Vagina (tissue), 2 donors: Measurements from ENCODE around the gene SYNPO2L. TPM values are rescaled to one million over a fixed set of nuclear protein-coding genes. Genes with fewer than 3 reads are reported as not detected.

Experiments used
- DNase-seq, 2 donors: peaks; one replicate each; pipeline ENCODE4 v3.0.0-alpha.2; 2017; ENCODE audit errors: extremely low spot score in 2 of 2
- H3K27ac ChIP-seq: fragments of 200-600 bp; sonication (generic); one replicate; pipeline ENCODE4 v1.5.1; 2019
- H3K27me3 ChIP-seq: fragments of 200-600 bp; sonication (generic); one replicate; pipeline ENCODE4 v1.5.1; 2019
- H3K36me3 ChIP-seq, 2 donors: fragments of 200-600 bp; sonication (generic); one replicate each; pipeline ENCODE4 v1.5.1; 2017 to 2019
- H3K4me1 ChIP-seq: fragments of 200-600 bp; sonication (generic); one replicate; pipeline ENCODE4 v1.5.1; 2019
- H3K4me3 ChIP-seq, 2 donors: fragments of 200-600 bp; sonication (generic); 1 replicate in 1 of 2; 2 replicates in 1 of 2; pipeline ENCODE4 v1.5.1; 2016 to 2019
- H3K9me3 ChIP-seq: fragments of 200-600 bp; sonication (generic); one replicate; pipeline ENCODE4 v1.5.1; 2019
- CTCF ChIP-seq, 3 experiments: fragments of 450-650 bp in 2 of 3; fragments of 200-600 bp in 1 of 3; sonication (generic) in 1 of 3; IDR thresholded peaks; one replicate each; pipeline ENCODE4 v1.5.1; 2017 to 2019; ENCODE audit warnings: antibody characterized with exemption in 3 of 3, mild to moderate bottlenecking in 2 of 3, moderate library complexity in 2 of 3
- POLR2A ChIP-seq, 2 donors: fragments of 450-650 bp; IDR thresholded peaks; one replicate each; pipeline ENCODE4 v1.6.1; 2017; ENCODE audit warnings: antibody characterized with exemption in 2 of 2, mild to moderate bottlenecking in 2 of 2, moderate library complexity in 2 of 2
- POLR2AphosphoS5 ChIP-seq, 2 donors: sonication (generic); formaldehyde crosslinking; IDR thresholded peaks; one replicate each; pipeline ENCODE4 v1.9.0; 2017; ENCODE audit warnings: antibody characterized with exemption in 2 of 2, mild to moderate bottlenecking in 2 of 2, low read depth in 1 of 2; ENCODE audit not compliant: insufficient read depth in 1 of 2
- intact Hi-C: fragments of 100-400 bp; cut with DNase I; formaldehyde crosslinking; loops from one replicate; pipeline ENCODE4 v1.15.1; 2023
- total RNA-seq: library from RNA; depleted of rRNA; stranded (reverse); fragments of >200 nt; gene quantifications from one replicate; pipeline ENCODE4 v1.2.3, GENCODE V29; 2016

SYNPO2L gene
- total RNA-seq, 1 donor from 2014 or later: 0.49 TPM

- H3K27ac ChIP-seq: no peak overlapping the region
- no peaks in the 10 kb centered on the region for H3K36me3 ChIP-seq
- no peak for DNase-seq
- no peak overlapping the region for H3K4me3 ChIP-seq
- no peaks in the 10 kb centered on the region for H3K9me3 ChIP-seq
- peaks cover 9% of the 10 kb centered on the region for H3K4me1 ChIP-seq
- TF ChIP-seq CTCF (IDR thresholded peaks at IDR 0.05): no peak
- TF ChIP-seq POLR2A (IDR thresholded peaks at IDR 0.05): no peak
- TF ChIP-seq POLR2AphosphoS5 (IDR thresholded peaks at IDR 0.05; ENCODE audit: insufficient read depth in 1 of 2, low read depth in 1 of 2): no peak
- intact Hi-C loops: loop anchor here (5.0 kb wide), 1 partner anchor 52 kb away; no protein-coding TSS in a partner anchor
- H3K27me3 ChIP-seq: no peaks in the 10 kb centered on the region
These were observed 26.7 kb downstream of the SYNPO2L start for GRCh38 chr10:73629165-73629564.

- Histone ChIP-seq H3K9me3 (no peaks in the 10 kb centered on the region), H3K4me1 (peaks cover 9% of the 10 kb centered on the region), H3K27me3 (no peaks in the 10 kb centered on the region), H3K36me3 (no peaks in the 10 kb centered on the region), H3K27ac (no peak overlapping the region), H3K4me3 (no peak overlapping the region)
- intact Hi-C loops: loop anchor here (5.0 kb wide), 1 partner anchor 51 kb away; no protein-coding TSS in a partner anchor
- no peak for DNase-seq
- TF ChIP-seq CTCF (IDR thresholded peaks at IDR 0.05): no peak
These were observed 27.4 kb downstream of the SYNPO2L start for GRCh38 chr10:73628405-73628804.

GRCh38 chr10:73627300-73627699 lies 28.5 kb downstream of the SYNPO2L start:
- no peak overlapping the region for H3K27ac ChIP-seq
- no peaks in the 10 kb centered on the region for H3K27me3 ChIP-seq
- H3K4me3 ChIP-seq: no peak overlapping the region
- no peak for DNase-seq
- peaks cover 9% of the 10 kb centered on the region for H3K4me1 ChIP-seq
- H3K9me3 ChIP-seq: no peaks in the 10 kb centered on the region
- TF ChIP-seq POLR2AphosphoS5 (IDR thresholded peaks at IDR 0.05; ENCODE audit: insufficient read depth in 1 of 2, low read depth in 1 of 2): no peak
- TF ChIP-seq POLR2A (IDR thresholded peaks at IDR 0.05): no peak
- TF ChIP-seq CTCF (IDR thresholded peaks at IDR 0.05): no peak
- no peaks in the 10 kb centered on the region for H3K36me3 ChIP-seq
- intact Hi-C loops: loop anchor here (5.0 kb wide), 1 partner anchor 50 kb away; no protein-coding TSS in a partner anchor

- Histone ChIP-seq H3K4me3 (peak overlapping the region; percentile 93 to 99), H3K4me1 (peaks cover 9% of the 10 kb centered on the region), H3K9me3 (no peaks in the 10 kb centered on the region), H3K27me3 (no peaks in the 10 kb centered on the region), H3K27ac (peak overlapping the region; percentile 86), H3K36me3 (no peaks in the 10 kb centered on the region)
- TF ChIP-seq CTCF (IDR thresholded peaks at IDR 0.05): no peak
- TF ChIP-seq POLR2A (IDR thresholded peaks at IDR 0.05): peak in 1 of 2 donors; percentile 30
- TF ChIP-seq POLR2AphosphoS5 (IDR thresholded peaks at IDR 0.05; ENCODE audit: insufficient read depth in 1 of 2, low read depth in 1 of 2): peak; percentile 87 to 92
- DNase-seq: peak in 1 of 2 donors; percentile 96
- intact Hi-C loops: loop anchor here (5.0 kb wide), 1 partner anchor 49 kb away; no protein-coding TSS in a partner anchor
These were observed 29.7 kb downstream of the SYNPO2L start for GRCh38 chr10:73625884-73626752.
